ENCODE results near the gene DLGAP1.

DNA sequence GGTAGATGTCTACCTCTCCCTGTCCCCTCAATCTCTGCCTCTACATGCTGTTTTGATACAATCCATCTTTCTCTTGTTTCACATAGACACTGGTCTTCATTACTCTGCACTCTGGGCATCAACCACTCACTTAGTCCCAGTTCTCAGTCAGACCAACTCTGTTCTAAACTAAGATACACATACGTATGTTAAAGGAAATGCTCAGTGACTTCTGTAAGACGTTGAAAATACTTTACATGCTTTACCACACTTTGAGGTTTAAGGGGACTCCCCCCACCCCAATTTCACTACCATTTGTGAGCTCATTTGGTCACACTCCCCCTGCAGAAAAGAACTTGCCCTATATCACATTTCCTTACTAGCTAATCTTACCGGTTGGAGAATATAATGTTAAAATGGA lies 507.7 kb downstream of the DLGAP1 start:
- TF ChIP-seq YY1 (IDR thresholded peaks at IDR 0.05; ENCODE audit: insufficient read depth, insufficient read length) (no peak), SUZ12 (IDR thresholded peaks at IDR 0.05; ENCODE audit: extremely low read depth, insufficient read depth, insufficient read length) (no peak)
